Cerebellar nuclear complex (tissue), 1 donor: Measurements from ENCODE around the gene KLHL8.
"Not testable (repeated sequence)": the region's sequence is repeated elsewhere in the genome, so short reads cannot be mapped to it uniquely, and the experiment has no call there.

Experiments
- DNase-seq, 2 experiments: peaks; one replicate each; lab custom pipeline; 2025; lab: John Stamatoyannopoulos, UW

KLHL8 gene

GRCh38 chr4:87179751-87180150, 40.7 kb downstream of the KLHL8 start:
- no peak for DNase-seq

GRCh38 chr4:87174672-87175071, 45.7 kb downstream of the KLHL8 start:
- DNase-seq = no peak

- no peak for DNase-seq
These were observed 48.5 kb downstream of the KLHL8 start for GRCh38 chr4:87171944-87172343.

GRCh38 chr4:87166296-87166854, 54.0 kb downstream of the KLHL8 start:
- no peak for DNase-seq

- no peak for DNase-seq
These were observed 54.5 kb downstream of the KLHL8 start for GRCh38 chr4:87165892-87166291.

- DNase-seq = no peak
These were observed 67.1 kb downstream of the KLHL8 start for GRCh38 chr4:87153078-87153870.

GRCh38 chr4:87152310-87153041, 67.9 kb downstream of the KLHL8 start:
- DNase-seq = no peak

- no peak for DNase-seq
These were observed 68.7 kb downstream of the KLHL8 start for GRCh38 chr4:87151730-87152129.

GRCh38 chr4:87150498-87151261, 69.7 kb downstream of the KLHL8 start:
- DNase-seq = peak in 1 of 2 experiments; percentile 44

GRCh38 chr4:87147116-87147515, 73.3 kb downstream of the KLHL8 start:
- DNase-seq = no peak

GRCh38 chr4:87145934-87146333, 74.5 kb downstream of the KLHL8 start:
- DNase-seq = not testable (repeated sequence)

- DNase-seq = no peak
These were observed 76.1 kb downstream of the KLHL8 start for GRCh38 chr4:87144356-87144755.

- no peak for DNase-seq
These were observed 79.0 kb downstream of the KLHL8 start for GRCh38 chr4:87141428-87141827.

- no peak for DNase-seq
These were observed 86.3 kb downstream of the KLHL8 start for GRCh38 chr4:87134122-87134521.

- no peak for DNase-seq
These were observed 87.2 kb downstream of the KLHL8 start for GRCh38 chr4:87133183-87133582.

GRCh38 chr4:87132035-87132434, 88.4 kb downstream of the KLHL8 start:
- no peak for DNase-seq

- no peak for DNase-seq
These were observed 89.3 kb downstream of the KLHL8 start for GRCh38 chr4:87130985-87131703.

GRCh38 chr4:87129681-87130080, 90.7 kb downstream of the KLHL8 start:
- DNase-seq = no peak

- DNase-seq = no peak
These were observed 92.3 kb downstream of the KLHL8 start for GRCh38 chr4:87128006-87128705.

- DNase-seq = no peak
These were observed 94.4 kb downstream of the KLHL8 start for GRCh38 chr4:87126056-87126455.

GRCh38 chr4:87122252-87122651, 98.2 kb downstream of the KLHL8 start:
- DNase-seq = no peak
